K562 (cell line): ENCODE measurements around the gene RGS6. TPM values are rescaled to one million over a fixed set of nuclear protein-coding genes. Genes with fewer than 3 reads are reported as not detected.
A peak's percentile ranks its signal among the peaks of the same experiment; 100 is the strongest.

Experiments
- ARID1B ChIP-seq: fragments of 450-650 bp; IDR thresholded peaks from 2 replicates; pipeline ENCODE4 v1.6.1; 2016; ENCODE audit warnings: antibody characterized with exemption, mild to moderate bottlenecking, inconsistent platforms
- ATF2 ChIP-seq: sonication (generic); formaldehyde crosslinking; IDR thresholded peaks from 2 replicates; pipeline ENCODE4 v1.8.1; 2022; ENCODE audit warnings: missing genetic modification reagents
- CCNT2 ChIP-seq: IDR thresholded peaks from 2 replicates; pipeline ENCODE4 v1.6.1; 2011; ENCODE audit warnings: borderline replicate concordance, low read depth, mild to moderate bottlenecking, moderate library complexity, mixed read lengths, low read length; ENCODE audit not compliant: insufficient read length; ENCODE audit errors: extremely low read depth
- FOSL1 ChIP-seq: fragments of 200-800 bp; sonication (Bioruptor generic); conservative IDR thresholded peaks from 2 replicates; pipeline ENCODE4 v1.6.1; 2016; ENCODE audit warnings: missing genetic modification characterization, missing compliant biosample characterization
- KLF16 ChIP-seq: IDR thresholded peaks from 2 replicates; pipeline ENCODE4 v1.6.1; 2016; ENCODE audit warnings: antibody characterized with exemption
- SLC30A9 ChIP-seq: fragments of 250-450 bp; sonication (Bioruptor Pico); IDR thresholded peaks from 2 replicates; pipeline ENCODE4 v1.8.0; 2022; ENCODE audit warnings: mild to moderate bottlenecking, moderate library complexity
- STAT6 ChIP-seq: sonication (generic); formaldehyde crosslinking; IDR thresholded peaks from 2 replicates; pipeline ENCODE4 v1.8.1; 2023; ENCODE audit warnings: mild to moderate bottlenecking, missing genetic modification reagents
- polyA plus RNA-seq, 8 experiments: library from polyadenylated mRNA; depleted of rRNA in 4 of 8; stranded (reverse) in 5 of 8; unstranded in 3 of 8; fragments of >200 nt; fragmentation: Nextera tagmentation in 2 of 8; fragmentation: Illumina TruSeq in 1 of 8; extraction: Ambion mirVana in 2 of 8; extraction: Trizol in 1 of 8; gene quantifications; 2 replicates each; pipeline versions ENCODE4 v1.2.1 to v1.2.3, GENCODE V29; 2011 to 2014; ENCODE audit warnings: inconsistent platforms in 1 of 8, missing spikeins in 1 of 8
- total RNA-seq, 7 experiments: library from RNA; depleted of rRNA in 6 of 7; stranded (reverse); fragments of >200 nt in 6 of 7; fragmentation: Illumina TruSeq in 2 of 7; extraction: Trizol in 2 of 7; gene quantifications; 2 replicates each; pipeline versions ENCODE4 v1.2.1 to v1.2.3, GENCODE V29; 2011 to 2021; ENCODE audit warnings: low replicate concordance in 1 of 7

Gene RGS6
- total and polyA plus RNA-seq, 9 of the 15 experiments (the other 6 are each of a cell fraction or from before 2014, with no cell fraction given): not detected

- TF ChIP-seq CCNT2 (no peak), SLC30A9 (no peak), FOSL1 (tag) (peak; percentile 42; the same call in 1 of the 2 replicates), KLF16 (peak; percentile 49; the same call in 1 of the 2 replicates), ARID1B (peak; percentile 30; the same call in 1 of the 2 replicates), STAT6 (no peak), ATF2 (CRISPR knock-in tag) (no peak)
- TF ChIP-seq, all 486 proteins: peak for 18
Measured at GRCh38 chr14:72518809-72519377, 586.7 kb downstream of the RGS6 start (continued).
